ENCODE data around the gene ADGRG3. TPM values are rescaled to one million over a fixed set of nuclear protein-coding genes. Genes with fewer than 3 reads are reported as not detected.
A peak's percentile ranks its signal among the peaks of the same experiment; 100 is the strongest.

Gene ADGRG3
- total and polyA plus RNA-seq, 9 of the 15 experiments (the other 6 are each of a cell fraction or from before 2014, with no cell fraction given), result 0.09 to 0.52 (median 0.14) TPM; not detected in 3

GRCh38 chr16:57734925-57735754 is 67.0 kb downstream of the ADGRG3 start (continued):
- TF ChIP-seq BCLAF1 (IDR thresholded peaks at IDR 0.05; ENCODE audit: borderline replicate concordance in 1 of 2, control insufficient read depth in 1 of 2, low read depth in 2 of 2, low read length in 1 of 2), result no peak
- peak; percentile 64; the same call in 1 of the 2 replicates for TF ChIP-seq VEZF1 (CRISPR knock-in tag; IDR thresholded peaks at IDR 0.05)
- peak; percentile 89 for TF ChIP-seq CEBPZ (IDR thresholded peaks at IDR 0.05; ENCODE audit: borderline replicate concordance, low read depth, low read length)
- no peak for TF ChIP-seq NONO (IDR thresholded peaks at IDR 0.05; ENCODE audit: low read depth in 2 of 2, low read length in 1 of 2)
- TF ChIP-seq POLR2A (conservative IDR thresholded peaks at IDR 0.05), result peak; percentile 86
- peak; percentile 96 for TF ChIP-seq NR2C1 (IDR thresholded peaks at IDR 0.05)
- peak; percentile 97 for TF ChIP-seq NR2C1 (tag; IDR thresholded peaks at IDR 0.05)
- TF ChIP-seq GABPB1 (CRISPR knock-in tag; IDR thresholded peaks at IDR 0.05), result no peak; the same call in none of the 2 replicates
- 0 out of 2 replicates have a peak, but pooled peaks have one; percentile 45 for TF ChIP-seq SIN3B (IDR thresholded peaks at IDR 0.05; ENCODE audit: low read depth)
- TF ChIP-seq DMBX1 (CRISPR knock-in tag; IDR thresholded peaks at IDR 0.05; ENCODE audit: borderline replicate concordance), result no peak
- no peak for TF ChIP-seq YBX1 (IDR thresholded peaks at IDR 0.05)
- TF ChIP-seq ESRRA (IDR thresholded peaks at IDR 0.05; ENCODE audit: borderline replicate concordance, low read depth), result no peak
- TF ChIP-seq MEF2D (tag; conservative IDR thresholded peaks at IDR 0.05; ENCODE audit: low read depth), result peak; percentile 48; the same call in 1 of the 2 replicates
- TF ChIP-seq ZNF766 (CRISPR knock-in tag; conservative IDR thresholded peaks at IDR 0.05), result no peak
- no peak for TF ChIP-seq BRF2 (IDR thresholded peaks at IDR 0.05; ENCODE audit: borderline replicate concordance, insufficient read depth, insufficient read length)
